Chondrocyte (in vitro differentiated cells): Measurements from ENCODE around the gene FAM171A1. TPM values are rescaled to one million over a fixed set of nuclear protein-coding genes. Genes with fewer than 3 reads are reported as not detected.

Source experiments
- DNase-seq: peaks from one replicate; pipeline ENCODE4 v3.0.0; 2021; ENCODE audit warnings: mixed read lengths, low spot score
- H3K27ac Mint-ChIP-seq: one replicate; pipeline ENCODE4 v1.8.0; 2021; ENCODE audit warnings: mild to moderate bottlenecking, moderate library complexity, mixed read lengths; ENCODE audit not compliant: unreplicated experiment
- H3K27me3 Mint-ChIP-seq: 2 replicates; pipeline ENCODE4 v1.8.0; 2021; ENCODE audit warnings: low read depth, mixed read lengths
- H3K36me3 Mint-ChIP-seq: 2 replicates; pipeline ENCODE4 v1.8.0; 2021; ENCODE audit warnings: low read depth, mixed read lengths
- H3K4me1 Mint-ChIP-seq: 2 replicates; pipeline ENCODE4 v1.8.0; 2021; ENCODE audit warnings: low read depth, mild to moderate bottlenecking, mixed read lengths
- H3K4me3 Mint-ChIP-seq: one replicate; pipeline ENCODE4 v1.8.0; 2021; ENCODE audit warnings: mild to moderate bottlenecking, moderate library complexity, mixed read lengths; ENCODE audit not compliant: unreplicated experiment
- H3K9me3 Mint-ChIP-seq: 2 replicates; pipeline ENCODE4 v1.8.0; 2021; ENCODE audit warnings: low read depth, mixed read lengths
- CTCF ChIP-seq: fragments of 200-600 bp; sonication (generic); IDR thresholded peaks from 2 replicates; pipeline ENCODE4 v1.5.0; 2021; ENCODE audit warnings: antibody characterized with exemption, mild to moderate bottlenecking, moderate library complexity
- total RNA-seq: library from RNA; stranded (reverse); gene quantifications from 3 replicates; pipeline ENCODE4 v1.2.1, GENCODE V29; 2021

FAM171A1 gene
- total RNA-seq, 1 donor from 2014 or later, result 40.9 TPM

- Mint-ChIP-seq H3K36me3 (peaks cover 21% of the 10 kb centered on the region), H3K27me3 (no peaks in the 10 kb centered on the region), H3K4me3 (no peak overlapping the region), H3K27ac (no peak overlapping the region), H3K4me1 (peaks cover 8% of the 10 kb centered on the region), H3K9me3 (no peaks in the 10 kb centered on the region)
- no peak for DNase-seq
- no peak for TF ChIP-seq CTCF
Observed at GRCh38 chr10:15216700-15217099, 154.4 kb downstream of the FAM171A1 start.

GRCh38 chr10:15214237-15214636 is 156.9 kb downstream of the FAM171A1 start:
- Mint-ChIP-seq H3K27ac (no peak overlapping the region), H3K4me3 (no peak overlapping the region), H3K4me1 (peaks cover 15% of the 10 kb centered on the region), H3K36me3 (peaks cover 17% of the 10 kb centered on the region), H3K27me3 (no peaks in the 10 kb centered on the region), H3K9me3 (no peaks in the 10 kb centered on the region)
- TF ChIP-seq CTCF, result no peak
- no peak for DNase-seq

GRCh38 chr10:15213461-15213861 is 157.6 kb downstream of the FAM171A1 start:
- no peaks in the 10 kb centered on the region for H3K9me3 Mint-ChIP-seq
- no peaks in the 10 kb centered on the region for H3K27me3 Mint-ChIP-seq
- no peak overlapping the region for H3K27ac Mint-ChIP-seq
- DNase-seq, result no peak
- H3K4me3 Mint-ChIP-seq, result no peak overlapping the region
- no peak for TF ChIP-seq CTCF
- peaks cover 18% of the 10 kb centered on the region for H3K36me3 Mint-ChIP-seq
- H3K4me1 Mint-ChIP-seq, result peaks cover 15% of the 10 kb centered on the region

- no peak for TF ChIP-seq CTCF
- Mint-ChIP-seq H3K4me3 (no peak overlapping the region), H3K4me1 (peaks cover 8% of the 10 kb centered on the region), H3K27me3 (no peaks in the 10 kb centered on the region), H3K9me3 (no peaks in the 10 kb centered on the region), H3K36me3 (peaks cover 18% of the 10 kb centered on the region), H3K27ac (no peak overlapping the region)
- DNase-seq, result no peak
Observed at GRCh38 chr10:15211464-15211979, 159.6 kb downstream of the FAM171A1 start.

- no peak for TF ChIP-seq CTCF
- H3K27ac Mint-ChIP-seq, result no peak overlapping the region
- no peak overlapping the region for H3K4me3 Mint-ChIP-seq
- DNase-seq, result no peak
- no peaks in the 10 kb centered on the region for H3K27me3 Mint-ChIP-seq
- peaks cover 17% of the 10 kb centered on the region for H3K36me3 Mint-ChIP-seq
- H3K9me3 Mint-ChIP-seq, result no peaks in the 10 kb centered on the region
- H3K4me1 Mint-ChIP-seq, result peaks cover 8% of the 10 kb centered on the region
Observed at GRCh38 chr10:15210521-15210920, 160.6 kb downstream of the FAM171A1 start.
